Measurements from ENCODE around the gene KCTD6. TPM values are rescaled to one million over a fixed set of nuclear protein-coding genes. Genes with fewer than 3 reads are reported as not detected.
A peak's percentile ranks its signal among the peaks of the same experiment; 100 is the strongest.

The KCTD6 gene
- total RNA-seq, 1 experiment from 2014 or later, result 14.2 TPM

GRCh38 chr3:58508437-58508836, 16.5 kb downstream of the KCTD6 start:
- TF ChIP-seq CTCF (conservative IDR thresholded peaks at IDR 0.05; ENCODE audit: low read depth, low read length), result no peak
- no peak for TF ChIP-seq EZH2 (IDR thresholded peaks at IDR 0.05; ENCODE audit: borderline replicate concordance, low read depth, low read length, poor library complexity, severe bottlenecking)
- intact Hi-C loops (cut with micrococcal nuclease; ENCODE audit: unreplicated experiment), result no loop called here
- no TSS peak for BruUV-seq (replicated peaks)
- Histone ChIP-seq H3K9me3 (ENCODE audit: low read depth, low read length, poor library complexity, severe bottlenecking) (no peaks in the 10 kb centered on the region), H3K4me3 (ENCODE audit: low read depth, low read length, poor library complexity, severe bottlenecking) (no peak overlapping the region), H3K4me1 (ENCODE audit: insufficient read depth, low read length, poor library complexity, severe bottlenecking) (no peaks in the 10 kb centered on the region), H3K36me3 (ENCODE audit: insufficient read depth, low read length, poor library complexity, severe bottlenecking) (no peaks in the 10 kb centered on the region), H3K27ac (ENCODE audit: low read depth, low read length, poor library complexity, severe bottlenecking) (no peak overlapping the region), H3K27me3 (replicated peaks; ENCODE audit: insufficient read depth, low read depth, low read length, poor library complexity) (no peaks in the 10 kb centered on the region)
- DNase-seq (ENCODE audit: low spot score), result no peak
- CTCF ChIA-PET, result no interaction called here
- POLR2A ChIA-PET (ENCODE audit: low non-redundant PET), result no interaction called here

GRCh38 chr3:58514405-58514804, 22.5 kb downstream of the KCTD6 start:
- Histone ChIP-seq H3K36me3 (ENCODE audit: insufficient read depth, low read length, poor library complexity, severe bottlenecking) (no peaks in the 10 kb centered on the region), H3K4me3 (ENCODE audit: low read depth, low read length, poor library complexity, severe bottlenecking) (no peak overlapping the region), H3K27ac (ENCODE audit: low read depth, low read length, poor library complexity, severe bottlenecking) (no peak overlapping the region), H3K9me3 (ENCODE audit: low read depth, low read length, poor library complexity, severe bottlenecking) (no peaks in the 10 kb centered on the region), H3K4me1 (ENCODE audit: insufficient read depth, low read length, poor library complexity, severe bottlenecking) (peaks cover 4% of the 10 kb centered on the region), H3K27me3 (replicated peaks; ENCODE audit: insufficient read depth, low read depth, low read length, poor library complexity) (no peaks in the 10 kb centered on the region)
- intact Hi-C loops (cut with micrococcal nuclease; ENCODE audit: unreplicated experiment), result no loop called here
- TF ChIP-seq EZH2 (IDR thresholded peaks at IDR 0.05; ENCODE audit: borderline replicate concordance, low read depth, low read length, poor library complexity, severe bottlenecking), result no peak
- no peak for TF ChIP-seq CTCF (conservative IDR thresholded peaks at IDR 0.05; ENCODE audit: low read depth, low read length)
- ChIA-PET POLR2A (ENCODE audit: low non-redundant PET) (no interaction called here), CTCF (no interaction called here)
- no TSS peak for BruUV-seq (replicated peaks)
- DNase-seq (ENCODE audit: low spot score), result no peak

- Histone ChIP-seq H3K27me3 (replicated peaks; ENCODE audit: insufficient read depth, low read depth, low read length, poor library complexity) (no peaks in the 10 kb centered on the region), H3K9me3 (ENCODE audit: low read depth, low read length, poor library complexity, severe bottlenecking) (no peaks in the 10 kb centered on the region), H3K27ac (ENCODE audit: low read depth, low read length, poor library complexity, severe bottlenecking) (no peak overlapping the region), H3K4me3 (ENCODE audit: low read depth, low read length, poor library complexity, severe bottlenecking) (no peak overlapping the region), H3K4me1 (ENCODE audit: insufficient read depth, low read length, poor library complexity, severe bottlenecking) (peaks cover 4% of the 10 kb centered on the region), H3K36me3 (ENCODE audit: insufficient read depth, low read length, poor library complexity, severe bottlenecking) (no peaks in the 10 kb centered on the region)
- ChIA-PET CTCF (no interaction called here), POLR2A (ENCODE audit: low non-redundant PET) (no interaction called here)
- peak; percentile 37 for DNase-seq (ENCODE audit: low spot score)
- BruUV-seq (replicated peaks), result no TSS peak
- TF ChIP-seq CTCF (conservative IDR thresholded peaks at IDR 0.05; ENCODE audit: low read depth, low read length) (no peak), EZH2 (IDR thresholded peaks at IDR 0.05; ENCODE audit: borderline replicate concordance, low read depth, low read length, poor library complexity, severe bottlenecking) (no peak)
- intact Hi-C loops (cut with micrococcal nuclease; ENCODE audit: unreplicated experiment), result no loop called here
Measured at GRCh38 chr3:58518291-58518789, 26.4 kb downstream of the KCTD6 start.

Data from A673 (cell line).